Fibroblast of villous mesenchyme (primary cell): Measurements from ENCODE around the gene SEMA5B. TPM values are rescaled to one million over a fixed set of nuclear protein-coding genes. Genes with fewer than 3 reads are reported as not detected.

Experiments used
- DNase-seq: peaks from one replicate; pipeline ENCODE4 v3.0.0-alpha.2; 2010; ENCODE audit warnings: low read depth
- H3K4me3 ChIP-seq: 2 replicates; pipeline ENCODE4 v1.5.1; 2011; ENCODE audit warnings: low read depth, mild to moderate bottlenecking, low read length
- CTCF ChIP-seq: IDR thresholded peaks from 2 replicates; pipeline ENCODE4 v1.5.1; 2012; ENCODE audit warnings: low read depth, mild to moderate bottlenecking, low read length; ENCODE audit not compliant: insufficient read depth
- total RNA-seq: library from RNA; depleted of rRNA; stranded (reverse); fragments of >200 nt; gene quantifications from 2 replicates; pipeline ENCODE4 v1.2.3, GENCODE V29; 2012

SEMA5B gene
- total RNA-seq, 1 donor: not detected

GRCh38 chr3:122921791-122922651 lies 105.5 kb downstream of the SEMA5B start:
- no peak for DNase-seq
- no peak overlapping the region for H3K4me3 ChIP-seq
- no peak for TF ChIP-seq CTCF

DNA sequence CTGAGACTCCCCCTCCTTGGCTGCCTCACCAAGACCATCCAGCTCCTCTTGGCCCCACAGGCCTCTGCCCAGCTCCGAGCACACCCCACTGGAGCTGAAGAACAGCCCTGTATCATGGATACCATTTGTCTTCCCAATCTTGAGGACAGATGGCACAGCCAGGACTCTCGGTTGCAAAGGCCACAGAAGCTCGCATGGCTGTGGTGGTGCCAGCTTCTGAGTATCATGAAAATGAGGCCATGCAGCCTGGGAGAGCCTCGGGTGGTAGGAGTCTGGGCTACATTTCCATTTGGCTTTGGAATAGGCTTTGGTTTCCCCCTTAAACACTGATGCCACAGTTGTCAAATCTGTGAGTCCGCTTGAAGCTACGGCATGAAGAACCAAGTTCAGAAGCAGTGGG lies 106.6 kb downstream of the SEMA5B start:
- no peak for DNase-seq
- no peak overlapping the region for H3K4me3 ChIP-seq
- TF ChIP-seq CTCF: no peak

DNA sequence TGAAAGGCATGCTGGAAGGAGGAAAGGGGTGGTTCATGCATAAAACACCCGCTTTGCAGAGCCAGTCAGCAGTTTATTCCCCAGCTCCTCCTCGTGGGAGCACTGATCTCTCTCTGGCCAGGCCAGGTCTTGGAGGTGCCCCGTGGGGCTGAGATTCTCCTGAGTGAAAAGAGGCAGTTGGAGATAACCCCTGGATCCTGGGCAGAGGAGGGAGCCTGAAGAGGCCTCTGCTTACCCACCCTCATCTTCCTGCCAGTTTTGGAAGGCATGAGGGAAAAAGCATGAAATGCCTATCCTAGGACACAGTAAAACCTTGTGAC lies 108.3 kb downstream of the SEMA5B start:
- no peak for TF ChIP-seq CTCF
- H3K4me3 ChIP-seq: no peak overlapping the region
- DNase-seq: no peak

DNA sequence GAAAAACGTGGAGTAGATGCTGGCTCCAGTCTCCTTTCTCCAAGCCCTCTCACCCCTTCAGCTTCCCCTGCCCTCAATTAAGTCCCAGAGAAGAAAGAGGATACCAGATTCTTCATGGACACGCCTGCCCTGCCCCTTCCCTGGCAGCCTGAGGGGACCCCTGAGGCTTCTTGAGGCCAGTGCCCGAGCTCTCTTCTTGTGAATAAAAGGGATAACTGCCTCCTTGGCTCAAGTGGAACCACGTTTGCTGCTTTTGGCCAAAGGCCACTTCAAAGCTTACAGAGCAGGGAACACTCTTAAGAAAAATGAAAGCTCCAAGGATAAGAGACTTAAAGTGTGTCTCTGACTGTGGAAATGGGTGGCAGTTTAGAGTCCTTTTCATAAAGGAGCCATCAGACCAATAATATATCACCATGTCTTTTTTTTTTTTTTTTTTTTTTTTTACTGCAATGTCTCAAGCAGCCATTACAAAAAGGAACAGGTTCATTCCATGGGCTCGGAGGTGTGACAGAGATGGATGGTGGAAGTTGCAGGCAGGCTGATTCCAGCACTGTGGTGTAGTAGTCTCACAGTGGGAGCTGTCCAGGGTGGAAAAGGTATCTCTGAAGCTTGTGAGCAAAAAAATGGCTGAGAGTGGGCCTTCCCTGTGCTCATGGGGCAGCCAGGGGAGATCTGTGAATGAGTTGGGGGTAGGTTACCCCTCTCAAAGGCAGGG lies 108.8 kb downstream of the SEMA5B start:
- no peak for TF ChIP-seq CTCF
- H3K4me3 ChIP-seq: no peak overlapping the region

GRCh38 chr3:122917412-122917811 lies 110.2 kb downstream of the SEMA5B start:
- TF ChIP-seq CTCF: no peak
- H3K4me3 ChIP-seq: no peak overlapping the region
- no peak for DNase-seq

More for the DNA sequence above, 108.8 kb downstream of the SEMA5B start:
- peak; percentile 6 for DNase-seq

DNA sequence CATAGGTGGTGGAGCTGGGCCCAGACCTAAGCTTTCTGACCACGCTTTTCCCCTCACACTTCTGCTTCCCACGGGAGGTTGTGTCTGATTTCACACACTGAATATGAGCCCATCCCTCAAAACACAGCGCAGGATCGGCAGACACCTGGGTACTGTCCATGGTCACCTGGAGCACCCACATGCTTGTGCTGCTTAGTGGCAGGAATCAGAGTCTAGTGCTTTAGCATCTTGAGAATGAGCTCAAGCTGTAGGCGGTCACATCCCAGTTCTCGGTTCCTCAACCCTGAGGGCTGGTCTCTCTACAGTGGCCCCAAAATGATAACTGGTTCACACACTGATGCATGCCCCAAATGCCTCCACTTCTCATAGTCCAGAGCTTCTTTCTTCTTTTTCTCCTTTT lies 111.0 kb downstream of the SEMA5B start:
- H3K4me3 ChIP-seq: no peak overlapping the region
- DNase-seq: no peak
- no peak for TF ChIP-seq CTCF
